Thyroid gland (tissue), 4 donors: Measurements from ENCODE around the gene HYOU1.

Source experiments
- CTCF ChIP-seq, 6 experiments: fragments of 200-600 bp in 3 of 6; fragments of 450-650 bp in 3 of 6; sonication (generic) in 3 of 6; IDR thresholded peaks; one replicate each; pipeline ENCODE4 v1.5.1; 2016 to 2019; ENCODE audit warnings: antibody characterized with exemption in 6 of 6, mild to moderate bottlenecking in 2 of 6, inconsistent platforms in 1 of 6, moderate library complexity in 1 of 6
- POLR2A ChIP-seq, 2 donors: fragments of 450-650 bp; IDR thresholded peaks; one replicate each; pipeline ENCODE4 v1.6.1; 2017; ENCODE audit warnings: antibody characterized with exemption in 2 of 2, mild to moderate bottlenecking in 2 of 2, moderate library complexity in 1 of 2

- TF ChIP-seq CTCF (IDR thresholded peaks at IDR 0.05) (no peak), POLR2A (IDR thresholded peaks at IDR 0.05) (no peak)
These were observed 40.6 kb downstream of the HYOU1 start for GRCh38 chr11:119016216-119017009.
